ENCODE results near the gene ZBED1. TPM values are rescaled to one million over a fixed set of nuclear protein-coding genes. Genes with fewer than 3 reads are reported as not detected.
"Not testable (repeated sequence)": the region's sequence is repeated elsewhere in the genome, so short reads cannot be mapped to it uniquely, and the experiment has no call there.

ZBED1 gene
- polyA plus RNA-seq, 1 experiment = 23.0 TPM

GRCh38 chrX:2511326-2511725, 10.6 kb upstream of the ZBED1 start:
- no peaks in the 10 kb centered on the region for H3K9me3 ChIP-seq (ENCODE audit: control insufficient read depth, insufficient read depth, low read length)
- peaks cover 2% of the 10 kb centered on the region for H3K27me3 ChIP-seq (ENCODE audit: control insufficient read depth, insufficient read depth, low read length)
- no peak for TF ChIP-seq CTCF (IDR thresholded peaks at IDR 0.05; ENCODE audit: low read depth, low read length)
- no peak for DNase-seq (ENCODE audit: low read depth, low spot score)
- POLR2A ChIA-PET = no interaction called here
- no peak overlapping the region for H3K4me3 ChIP-seq (ENCODE audit: low read depth, low read length)
- CTCF ChIA-PET = no interaction called here
- H3K27ac ChIP-seq (ENCODE audit: low read depth, low read length) = no peak overlapping the region

GRCh38 chrX:2508648-2509335, 8.0 kb upstream of the ZBED1 start:
- Histone ChIP-seq H3K27me3 (ENCODE audit: control insufficient read depth, insufficient read depth, low read length) (no peaks in the 10 kb centered on the region), H3K27ac (ENCODE audit: low read depth, low read length) (no peak overlapping the region), H3K9me3 (ENCODE audit: control insufficient read depth, insufficient read depth, low read length) (no peaks in the 10 kb centered on the region), H3K4me3 (ENCODE audit: low read depth, low read length) (no peak overlapping the region)
- ChIA-PET CTCF (no interaction called here), POLR2A (no interaction called here)
- TF ChIP-seq CTCF (IDR thresholded peaks at IDR 0.05; ENCODE audit: low read depth, low read length) = no peak
- DNase-seq (ENCODE audit: low read depth, low spot score) = no peak

- TF ChIP-seq CTCF (IDR thresholded peaks at IDR 0.05; ENCODE audit: low read depth, low read length) = no peak
- CTCF ChIA-PET = no interaction called here
These were observed 7.3 kb upstream of the ZBED1 start for GRCh38 chrX:2507904-2508627.

GRCh38 chrX:2507196-2507595, 6.4 kb upstream of the ZBED1 start:
- H3K9me3 ChIP-seq (ENCODE audit: control insufficient read depth, insufficient read depth, low read length) = no peaks in the 10 kb centered on the region
- ChIA-PET CTCF (no interaction called here), POLR2A (no interaction called here)

More at GRCh38 chrX:2507904-2508627, 7.3 kb upstream of the ZBED1 start:
- H3K27me3 ChIP-seq (ENCODE audit: control insufficient read depth, insufficient read depth, low read length) = no peaks in the 10 kb centered on the region
- H3K9me3 ChIP-seq (ENCODE audit: control insufficient read depth, insufficient read depth, low read length) = no peaks in the 10 kb centered on the region
- POLR2A ChIA-PET = no interaction called here
- DNase-seq (ENCODE audit: low read depth, low spot score) = no peak
- no peak overlapping the region for H3K4me3 ChIP-seq (ENCODE audit: low read depth, low read length)
- no peak overlapping the region for H3K27ac ChIP-seq (ENCODE audit: low read depth, low read length)

GRCh38 chrX:2505341-2505740, 4.6 kb upstream of the ZBED1 start:
- H3K4me3 ChIP-seq (ENCODE audit: low read depth, low read length); H3K9me3 ChIP-seq (ENCODE audit: control insufficient read depth, insufficient read depth, low read length); H3K27ac ChIP-seq (ENCODE audit: low read depth, low read length); CTCF ChIA-PET; DNase-seq (ENCODE audit: low read depth, low spot score); POLR2A ChIA-PET; H3K27me3 ChIP-seq (ENCODE audit: control insufficient read depth, insufficient read depth, low read length): not testable (repeated sequence)

More at GRCh38 chrX:2507196-2507595, 6.4 kb upstream of the ZBED1 start:
- Histone ChIP-seq H3K4me3 (ENCODE audit: low read depth, low read length) (no peak overlapping the region), H3K27ac (ENCODE audit: low read depth, low read length) (no peak overlapping the region), H3K27me3 (ENCODE audit: control insufficient read depth, insufficient read depth, low read length) (no peaks in the 10 kb centered on the region)
- DNase-seq (ENCODE audit: low read depth, low spot score) = no peak
- TF ChIP-seq CTCF (IDR thresholded peaks at IDR 0.05; ENCODE audit: low read depth, low read length) = no peak
